Stimulated activated naive CD8-positive, alpha-beta T cell treated with anti-CD3 and anti-CD28 coated beads, Interleukin-15, amount 100 ng/mL, for 72 hours (primary cell): Measurements from ENCODE around the gene GRIN3A.
"Not testable (repeated sequence)": the region's sequence is repeated elsewhere in the genome, so short reads cannot be mapped to it uniquely, and the experiment has no call there.

Experiments used
- ATAC-seq: fragments of 150-1000 bp; cut with Tn5 transposase; 2 replicates; pipeline ENCODE4 v1.10.0; 2021; ENCODE audit warnings: mild to moderate bottlenecking, moderate library complexity
- DNase-seq, 2 donors: peaks; one replicate each; pipeline ENCODE4 v3.0.0; 2021 to 2022
- H3K27ac Mint-ChIP-seq, 2 donors: one replicate each; pipeline ENCODE4 v1.8.0; 2022; ENCODE audit warnings: mild to moderate bottlenecking in 2 of 2, mixed read lengths in 2 of 2, moderate library complexity in 2 of 2
- H3K27me3 Mint-ChIP-seq: one replicate; pipeline ENCODE4 v1.8.0; 2022; ENCODE audit warnings: mixed read lengths
- H3K4me1 Mint-ChIP-seq: one replicate; pipeline ENCODE4 v1.8.0; 2022; ENCODE audit warnings: mild to moderate bottlenecking, mixed read lengths
- H3K4me3 Mint-ChIP-seq, 2 donors: one replicate each; pipeline ENCODE4 v1.8.0; 2022; ENCODE audit warnings: mild to moderate bottlenecking in 2 of 2, mixed read lengths in 2 of 2, moderate library complexity in 1 of 2
- H3K9me3 Mint-ChIP-seq, 2 donors: one replicate each; pipeline ENCODE4 v1.8.0; 2022; ENCODE audit warnings: mixed read lengths in 2 of 2

GRIN3A gene

GRCh38 chr9:101738566-101739183 is at the start of gene GRIN3A:
GRIN3A (minus strand) TSS chr9:101738647; CDS start chr9:101737979, 668 bp downstream.
- H3K27me3 Mint-ChIP-seq, result peaks cover 67% of the 10 kb centered on the region
- no peak for ATAC-seq
- H3K4me3 Mint-ChIP-seq, result peak within 1 kb of the TSS; percentile 59 to 81
- DNase-seq, result no peak
- H3K9me3 Mint-ChIP-seq, result peaks cover 0 to 7% of the 10 kb centered on the region in 2 donors
- H3K27ac Mint-ChIP-seq, result no peak within 1 kb of the TSS
- H3K4me1 Mint-ChIP-seq, result peaks cover 6% of the 10 kb centered on the region

- no peaks in the 10 kb centered on the region for H3K9me3 Mint-ChIP-seq
- ATAC-seq, result no peak
Measured at GRCh38 chr9:101787891-101788290, 49.4 kb upstream of the GRIN3A start.

GRCh38 chr9:101778332-101778731 is 39.9 kb upstream of the GRIN3A start:
- no peaks in the 10 kb centered on the region for H3K9me3 Mint-ChIP-seq
- no peak overlapping the region for H3K4me3 Mint-ChIP-seq
- ATAC-seq, result no peak

More at GRCh38 chr9:101787891-101788290, 49.4 kb upstream of the GRIN3A start:
- H3K27ac Mint-ChIP-seq, result no peak overlapping the region
- no peak overlapping the region for H3K4me3 Mint-ChIP-seq
- no peak for DNase-seq
- H3K4me1 Mint-ChIP-seq, result no peaks in the 10 kb centered on the region
- no peaks in the 10 kb centered on the region for H3K27me3 Mint-ChIP-seq

GRCh38 chr9:101764472-101764871 is 26.0 kb upstream of the GRIN3A start:
- no peak for DNase-seq
- Mint-ChIP-seq H3K27me3 (no peaks in the 10 kb centered on the region), H3K27ac (no peak overlapping the region), H3K4me1 (no peaks in the 10 kb centered on the region), H3K4me3 (no peak overlapping the region), H3K9me3 (no peaks in the 10 kb centered on the region)
- no peak for ATAC-seq

More at GRCh38 chr9:101778332-101778731, 39.9 kb upstream of the GRIN3A start:
- DNase-seq, result no peak
- Mint-ChIP-seq H3K4me1 (no peaks in the 10 kb centered on the region), H3K27ac (no peak overlapping the region), H3K27me3 (no peaks in the 10 kb centered on the region)

GRCh38 chr9:101758304-101758930 is 20.0 kb upstream of the GRIN3A start:
- no peak for ATAC-seq
- no peak overlapping the region for H3K27ac Mint-ChIP-seq
- H3K4me3 Mint-ChIP-seq, result no peak overlapping the region
- H3K4me1 Mint-ChIP-seq, result no peaks in the 10 kb centered on the region
- no peak for DNase-seq
- H3K9me3 Mint-ChIP-seq, result no peaks in the 10 kb centered on the region
- no peaks in the 10 kb centered on the region for H3K27me3 Mint-ChIP-seq

GRCh38 chr9:101753716-101754115 is 15.3 kb upstream of the GRIN3A start:
- Mint-ChIP-seq H3K4me1 (no peaks in the 10 kb centered on the region), H3K27me3 (no peaks in the 10 kb centered on the region), H3K4me3 (no peak overlapping the region), H3K27ac (no peak overlapping the region), H3K9me3 (no peaks in the 10 kb centered on the region)
- DNase-seq (no peak), ATAC-seq (no peak)

- no peak for ATAC-seq
- no peak for DNase-seq
- Mint-ChIP-seq H3K4me3 (no peak overlapping the region), H3K9me3 (no peaks in the 10 kb centered on the region), H3K27me3 (no peaks in the 10 kb centered on the region), H3K27ac (no peak overlapping the region), H3K4me1 (no peaks in the 10 kb centered on the region)
Measured at GRCh38 chr9:101751895-101752294, 13.4 kb upstream of the GRIN3A start.

GRCh38 chr9:101739311-101739710 is 864 bp upstream of the GRIN3A start:
- DNase-seq (no peak), ATAC-seq (no peak)
- Mint-ChIP-seq H3K27ac (no peak overlapping the region), H3K9me3 (peaks cover 0 to 7% of the 10 kb centered on the region in 2 donors), H3K27me3 (peaks cover 68% of the 10 kb centered on the region), H3K4me3 (no peak overlapping the region), H3K4me1 (peaks cover 6% of the 10 kb centered on the region)

GRCh38 chr9:101737705-101738565 is 512 bp downstream of the GRIN3A start:
- DNase-seq (no peak), ATAC-seq (peak; percentile 37)
- Mint-ChIP-seq H3K4me3 (peak overlapping the region; percentile 59 to 81), H3K4me1 (peaks cover 6% of the 10 kb centered on the region), H3K27ac (no peak overlapping the region), H3K9me3 (peaks cover 0 to 7% of the 10 kb centered on the region in 2 donors), H3K27me3 (peaks cover 71% of the 10 kb centered on the region)

- peak overlapping the region in 1 of 2 donors; percentile 28 for H3K27ac Mint-ChIP-seq
- ATAC-seq (peak; percentile 31), DNase-seq (no peak)
- H3K9me3 Mint-ChIP-seq, result peaks cover 0 to 7% of the 10 kb centered on the region in 2 donors
- peaks cover 6% of the 10 kb centered on the region for H3K4me1 Mint-ChIP-seq
- H3K27me3 Mint-ChIP-seq, result peaks cover 72% of the 10 kb centered on the region
- peak overlapping the region in 1 of 2 donors; percentile 27 for H3K4me3 Mint-ChIP-seq
Measured at GRCh38 chr9:101737165-101737704, 1.2 kb downstream of the GRIN3A start.

- H3K4me1 Mint-ChIP-seq, result peaks cover 6% of the 10 kb centered on the region
- H3K27me3 Mint-ChIP-seq, result peaks cover 74% of the 10 kb centered on the region
- H3K4me3 Mint-ChIP-seq, result no peak overlapping the region
- ATAC-seq, result no peak
- no peak for DNase-seq
- H3K9me3 Mint-ChIP-seq, result peaks cover 0 to 7% of the 10 kb centered on the region in 2 donors
- no peak overlapping the region for H3K27ac Mint-ChIP-seq
Measured at GRCh38 chr9:101736717-101737116, 1.7 kb downstream of the GRIN3A start.

- peaks cover 43% of the 10 kb centered on the region for H3K27me3 Mint-ChIP-seq
- ATAC-seq, result no peak
- H3K9me3 Mint-ChIP-seq, result no peaks in the 10 kb centered on the region
- no peak overlapping the region for H3K27ac Mint-ChIP-seq
- DNase-seq, result no peak
- H3K4me1 Mint-ChIP-seq, result no peaks in the 10 kb centered on the region
- H3K4me3 Mint-ChIP-seq, result no peak overlapping the region
Measured at GRCh38 chr9:101731429-101731828, 7.0 kb downstream of the GRIN3A start.

- no peaks in the 10 kb centered on the region for H3K9me3 Mint-ChIP-seq
- H3K4me3 Mint-ChIP-seq, result no peak overlapping the region
- ATAC-seq (no peak), DNase-seq (no peak)
- peaks cover 26% of the 10 kb centered on the region for H3K27me3 Mint-ChIP-seq
- no peak overlapping the region for H3K27ac Mint-ChIP-seq
- H3K4me1 Mint-ChIP-seq, result no peaks in the 10 kb centered on the region
Measured at GRCh38 chr9:101727612-101728524, 10.6 kb downstream of the GRIN3A start.

- not testable (repeated sequence) for H3K4me3 Mint-ChIP-seq, ATAC-seq, H3K27me3 Mint-ChIP-seq, H3K27ac Mint-ChIP-seq, H3K9me3 Mint-ChIP-seq, DNase-seq, H3K4me1 Mint-ChIP-seq
Measured at GRCh38 chr9:101724271-101724670, 14.2 kb downstream of the GRIN3A start.

- Mint-ChIP-seq H3K4me1 (no peaks in the 10 kb centered on the region), H3K9me3 (no peaks in the 10 kb centered on the region), H3K27ac (no peak overlapping the region), H3K27me3 (peaks cover 23% of the 10 kb centered on the region), H3K4me3 (no peak overlapping the region)
- no peak for DNase-seq
- ATAC-seq, result no peak
Measured at GRCh38 chr9:101718192-101718591, 20.3 kb downstream of the GRIN3A start.
